Measurements from ENCODE around the gene ERN1.
A peak's percentile ranks its signal among the peaks of the same experiment; 100 is the strongest.

DNA sequence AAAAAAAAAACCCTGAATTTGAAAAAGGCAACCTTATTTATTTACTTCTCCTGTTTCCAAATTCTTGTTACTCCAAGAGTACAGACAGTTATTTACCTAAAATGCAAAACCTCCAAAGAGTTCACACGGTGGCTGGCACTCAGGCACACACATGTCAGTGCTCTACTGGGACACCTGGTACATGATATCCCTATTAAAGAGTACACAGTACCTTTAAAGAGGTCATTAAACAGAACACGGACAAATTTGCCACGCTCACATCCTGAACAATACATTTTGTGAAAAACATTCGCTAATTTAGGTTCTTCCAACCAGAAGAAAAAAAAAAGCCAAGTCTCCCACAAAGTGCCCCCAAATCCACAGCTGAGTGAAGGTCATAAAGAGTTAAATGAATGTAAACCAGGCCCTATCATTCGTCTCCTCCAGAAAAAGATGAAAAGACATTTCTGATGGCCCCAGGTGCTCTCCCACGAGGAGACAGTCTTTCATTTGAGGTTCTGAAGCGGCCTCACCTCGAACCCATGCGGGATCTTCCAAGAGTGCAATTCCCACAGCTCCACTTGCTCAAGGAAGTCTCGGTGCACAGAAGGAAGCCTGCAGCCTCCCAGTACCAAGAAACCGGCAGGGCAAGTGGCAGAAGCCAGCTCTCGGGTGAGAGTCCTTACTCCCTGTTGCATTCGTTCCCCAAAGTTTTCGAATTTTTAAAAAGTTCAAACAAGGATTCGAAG, 993 bp downstream of the ERN1 start:
- TF ChIP-seq, protein P1, sequence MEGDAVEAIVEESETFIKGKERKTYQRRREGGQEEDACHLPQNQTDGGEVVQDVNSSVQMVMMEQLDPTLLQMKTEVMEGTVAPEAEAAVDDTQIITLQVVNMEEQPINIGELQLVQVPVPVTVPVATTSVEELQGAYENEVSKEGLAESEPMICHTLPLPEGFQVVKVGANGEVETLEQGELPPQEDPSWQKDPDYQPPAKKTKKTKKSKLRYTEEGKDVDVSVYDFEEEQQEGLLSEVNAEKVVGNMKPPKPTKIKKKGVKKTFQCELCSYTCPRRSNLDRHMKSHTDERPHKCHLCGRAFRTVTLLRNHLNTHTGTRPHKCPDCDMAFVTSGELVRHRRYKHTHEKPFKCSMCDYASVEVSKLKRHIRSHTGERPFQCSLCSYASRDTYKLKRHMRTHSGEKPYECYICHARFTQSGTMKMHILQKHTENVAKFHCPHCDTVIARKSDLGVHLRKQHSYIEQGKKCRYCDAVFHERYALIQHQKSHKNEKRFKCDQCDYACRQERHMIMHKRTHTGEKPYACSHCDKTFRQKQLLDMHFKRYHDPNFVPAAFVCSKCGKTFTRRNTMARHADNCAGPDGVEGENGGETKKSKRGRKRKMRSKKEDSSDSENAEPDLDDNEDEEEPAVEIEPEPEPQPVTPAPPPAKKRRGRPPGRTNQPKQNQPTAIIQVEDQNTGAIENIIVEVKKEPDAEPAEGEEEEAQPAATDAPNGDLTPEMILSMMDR (IDR thresholded peaks at IDR 0.05) = no peak
- peak; percentile 11 for TF ChIP-seq POLR2A (IDR thresholded peaks at IDR 0.05)
